SW480 (cell line): ENCODE results near the gene PPM1G.

Source experiments
- DNase-seq: peaks from one replicate; pipeline ENCODE4 v3.0.0-alpha.2; 2016; ENCODE audit warnings: low spot score

The PPM1G gene

GRCh38 chr2:27412419-27413152, 3.2 kb upstream of the PPM1G start:
- DNase-seq = no peak

DNA sequence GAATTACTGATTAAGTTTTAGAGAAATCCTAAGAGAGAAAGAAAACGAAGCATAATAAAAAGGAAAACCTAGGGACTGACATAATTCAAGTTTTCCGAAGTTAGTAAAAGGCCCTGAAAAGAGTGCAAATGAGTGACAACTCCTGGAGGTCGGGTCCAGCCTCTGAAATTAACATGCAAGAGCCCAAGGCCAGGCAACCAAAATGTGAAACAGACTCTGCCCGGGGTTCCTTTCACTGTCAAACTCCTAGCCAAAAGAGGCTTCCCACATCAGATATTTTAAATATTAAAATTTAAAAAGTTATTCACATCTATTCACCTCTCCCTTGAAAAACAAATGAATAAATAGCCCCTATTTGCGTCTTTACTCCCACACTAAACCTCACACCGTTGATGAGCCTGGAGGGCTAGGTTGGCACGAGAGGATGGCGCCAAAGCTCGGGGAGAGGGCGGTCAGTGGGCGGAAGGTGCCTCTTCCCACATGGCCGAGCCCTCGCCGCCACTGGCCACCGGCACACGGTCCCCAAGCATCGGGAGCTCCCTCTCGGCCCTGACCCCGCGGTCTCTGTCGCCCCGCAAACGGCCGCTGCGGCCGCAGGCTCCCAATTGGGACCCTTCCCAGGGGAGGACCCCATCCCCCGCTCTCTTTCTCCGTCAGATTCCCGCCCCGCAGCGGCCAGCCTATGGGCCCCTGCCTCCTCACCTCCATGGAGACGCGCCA, 630 bp downstream of the PPM1G start:
- peak; percentile 53 for DNase-seq

GRCh38 chr2:27407798-27408491, 1.4 kb downstream of the PPM1G start:
- DNase-seq = peak; percentile 80

DNA sequence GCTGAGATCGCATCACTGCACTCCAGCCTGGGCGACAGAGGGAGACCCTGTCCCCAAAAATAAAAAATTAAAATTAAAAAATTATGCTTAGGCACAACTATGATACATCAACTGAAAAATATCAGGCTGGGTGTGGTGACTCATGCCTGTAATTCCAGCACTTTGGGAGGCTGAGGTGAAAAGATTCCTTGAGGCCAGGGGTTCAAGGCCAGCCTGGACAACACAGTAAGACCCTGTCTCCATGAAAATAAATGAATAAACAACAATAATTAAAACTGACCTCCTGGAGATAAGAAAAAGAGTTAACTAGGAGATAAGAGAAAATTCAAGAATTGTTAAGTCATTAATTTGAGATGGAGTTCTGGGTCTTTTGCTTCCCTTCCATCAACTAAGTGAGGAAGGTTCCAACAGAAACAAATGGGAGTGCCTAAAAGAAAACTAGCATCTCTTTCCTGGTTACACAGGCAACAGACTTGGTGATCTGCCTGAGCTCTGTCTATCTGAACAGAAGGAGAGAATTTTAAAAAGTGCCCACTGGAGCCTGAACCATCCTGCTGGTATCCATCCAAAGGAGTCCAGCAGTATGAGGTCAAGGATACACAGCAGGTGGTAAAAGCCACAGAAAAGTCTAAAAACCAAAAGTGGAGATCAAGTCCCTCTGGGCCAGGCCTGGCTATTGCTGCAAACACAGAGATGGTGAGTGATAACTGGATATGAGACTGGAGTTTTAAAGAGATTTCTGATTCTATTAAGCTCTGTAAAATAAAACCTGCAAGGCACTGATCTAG, 8.8 kb downstream of the PPM1G start:
- DNase-seq = no peak

DNA sequence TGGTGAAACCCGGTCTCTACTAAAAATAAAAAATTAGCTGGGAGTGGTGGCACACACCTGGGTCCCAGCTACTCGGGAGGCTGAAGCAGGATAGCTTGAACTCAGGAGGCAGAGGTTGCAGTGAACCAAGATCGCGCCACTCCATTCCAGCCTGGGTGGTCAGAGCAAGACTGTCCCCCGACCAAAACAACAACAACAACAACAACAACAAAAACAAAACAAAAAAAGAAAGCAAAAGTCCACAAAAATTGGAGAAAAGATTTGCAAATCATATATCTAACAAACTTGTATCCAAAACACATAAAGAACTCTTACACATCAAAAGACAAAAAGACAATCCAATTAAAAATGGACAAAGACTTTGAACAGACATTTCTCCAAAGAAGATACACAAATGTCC, 10.4 kb downstream of the PPM1G start:
- no peak for DNase-seq

DNA sequence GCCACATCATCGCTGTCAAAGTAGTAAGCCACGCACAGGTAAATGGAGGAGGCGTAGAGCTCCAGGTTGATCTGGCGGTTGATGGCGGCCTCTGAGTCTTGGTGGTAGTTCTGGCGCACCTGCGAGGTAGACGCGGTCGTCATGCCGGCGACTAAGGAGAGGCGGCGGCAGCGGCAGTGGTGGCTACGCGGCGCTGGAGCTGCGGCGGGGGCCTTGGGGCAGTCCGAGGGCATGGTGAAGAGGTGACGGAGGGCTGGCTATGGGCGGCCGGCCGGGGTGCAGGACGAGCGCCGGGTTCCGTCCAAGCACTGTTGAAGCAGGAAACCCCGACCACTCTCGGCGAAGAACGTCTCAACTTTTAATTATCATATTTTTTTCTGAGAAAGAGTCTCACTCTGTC, 16.2 kb downstream of the PPM1G start:
- no peak for DNase-seq

DNA sequence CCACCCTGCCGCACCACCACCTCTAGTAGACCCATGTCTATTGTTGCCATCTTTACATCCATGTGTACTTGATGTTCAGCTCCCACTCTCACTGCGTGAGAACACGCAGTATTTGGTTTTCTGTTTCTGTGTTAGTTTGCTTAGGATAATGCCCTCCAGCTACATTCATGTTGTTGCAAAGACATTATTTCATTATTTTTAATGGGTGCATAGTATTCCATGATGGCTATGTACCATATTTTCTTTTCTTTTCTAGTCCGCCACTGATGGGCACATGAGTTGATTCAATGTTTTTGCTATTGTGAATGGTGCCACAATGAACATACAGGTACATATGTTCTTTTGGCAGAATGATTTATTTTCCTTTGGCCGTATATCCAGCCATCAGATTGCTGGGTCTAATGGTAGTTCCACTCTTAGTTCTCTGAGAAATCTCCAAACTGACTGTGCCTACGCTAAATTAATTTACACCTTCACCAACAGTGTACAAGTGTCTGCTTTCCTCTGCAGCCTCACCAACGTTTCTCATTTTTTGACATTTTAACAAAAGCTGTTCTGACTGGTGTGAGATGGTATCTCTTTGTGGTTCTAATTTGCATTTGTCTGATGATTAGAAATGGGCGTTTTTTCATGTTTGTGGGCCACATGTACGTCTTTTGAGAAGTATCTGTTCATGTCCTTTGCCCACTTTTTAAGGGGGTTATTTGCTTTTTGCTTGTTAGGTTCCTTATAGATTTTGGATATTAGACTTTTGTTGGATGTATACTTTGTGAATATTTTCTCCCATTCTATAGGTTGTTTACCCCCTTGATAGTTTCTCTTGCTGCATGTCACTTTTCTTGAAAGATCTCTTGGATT, 18.3 kb downstream of the PPM1G start:
- DNase-seq = no peak

GRCh38 chr2:27381577-27382181, 27.7 kb downstream of the PPM1G start:
- DNase-seq = no peak

- DNase-seq = peak; percentile 92
These were observed 28.5 kb downstream of the PPM1G start, which contains the start of gene ZNF513 for GRCh38 chr2:27380626-27381545. Gene ZNF513 (minus strand): TSS chr2:27380734. CDS start chr2:27380526, 208 bp downstream.

DNA sequence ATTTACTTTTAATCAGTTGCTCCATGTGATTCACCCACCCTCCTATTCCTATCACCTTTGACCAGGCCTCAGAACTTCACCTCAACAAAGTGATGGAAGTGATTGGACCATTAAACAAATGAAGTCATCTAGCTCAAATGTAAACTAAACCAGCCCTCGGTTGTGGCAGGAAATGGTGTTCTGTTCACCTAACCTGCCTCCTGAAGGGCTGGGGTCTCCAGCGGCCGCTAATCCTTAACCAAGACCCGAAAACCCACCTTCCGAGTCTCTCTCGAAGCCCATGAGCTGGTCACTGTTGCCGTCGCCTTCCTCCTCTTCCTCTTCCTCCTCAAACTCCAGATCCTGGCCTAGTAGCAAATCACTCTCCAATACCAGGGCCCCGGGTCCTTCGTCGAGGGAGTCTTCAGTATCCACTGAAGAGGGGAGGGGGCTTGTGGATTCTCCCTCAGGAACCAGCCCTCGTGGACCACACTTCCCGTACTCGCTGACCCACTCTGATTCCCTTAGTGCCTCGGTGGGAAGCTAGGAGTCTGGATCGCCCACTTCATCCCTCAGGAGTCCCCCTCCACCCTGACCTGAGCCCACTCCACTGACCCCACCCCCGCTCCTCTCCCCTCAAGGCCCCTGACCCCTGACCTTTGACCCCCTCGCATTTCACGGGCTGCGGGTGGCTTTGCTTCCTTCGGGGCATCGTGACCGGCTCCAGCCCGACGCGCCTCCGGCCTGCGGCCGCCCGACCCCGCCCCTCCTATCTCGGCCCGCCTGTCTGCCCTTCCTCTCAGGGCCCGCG, 29.4 kb downstream of the PPM1G start:
- DNase-seq = peak; percentile 54

GRCh38 chr2:27379383-27379835, 30.0 kb downstream of the PPM1G start:
- DNase-seq = no peak

DNA sequence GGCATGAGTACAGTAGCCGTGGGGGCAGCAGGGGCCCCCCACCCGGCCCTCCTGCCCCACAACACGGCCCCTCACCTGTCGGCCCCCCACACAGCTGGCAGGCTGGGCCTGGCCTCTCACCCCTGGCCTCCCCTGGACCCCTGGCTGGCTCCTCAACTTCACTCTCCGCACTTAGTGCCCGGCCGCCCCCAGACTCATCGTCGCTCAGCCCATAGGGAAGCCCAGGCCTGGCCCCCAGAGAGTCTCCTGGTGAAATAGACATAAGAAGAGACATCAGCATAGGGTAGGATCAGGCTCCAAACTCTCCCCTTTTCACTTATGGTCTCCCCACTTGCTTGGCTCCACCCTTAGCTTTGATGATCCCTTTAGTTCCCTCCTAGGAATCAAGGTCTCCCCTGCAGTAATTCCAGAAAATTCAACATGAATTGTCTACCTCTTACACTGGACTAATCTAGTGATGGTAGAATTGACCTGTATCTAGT, 30.5 kb downstream of the PPM1G start:
- no peak for DNase-seq

DNA sequence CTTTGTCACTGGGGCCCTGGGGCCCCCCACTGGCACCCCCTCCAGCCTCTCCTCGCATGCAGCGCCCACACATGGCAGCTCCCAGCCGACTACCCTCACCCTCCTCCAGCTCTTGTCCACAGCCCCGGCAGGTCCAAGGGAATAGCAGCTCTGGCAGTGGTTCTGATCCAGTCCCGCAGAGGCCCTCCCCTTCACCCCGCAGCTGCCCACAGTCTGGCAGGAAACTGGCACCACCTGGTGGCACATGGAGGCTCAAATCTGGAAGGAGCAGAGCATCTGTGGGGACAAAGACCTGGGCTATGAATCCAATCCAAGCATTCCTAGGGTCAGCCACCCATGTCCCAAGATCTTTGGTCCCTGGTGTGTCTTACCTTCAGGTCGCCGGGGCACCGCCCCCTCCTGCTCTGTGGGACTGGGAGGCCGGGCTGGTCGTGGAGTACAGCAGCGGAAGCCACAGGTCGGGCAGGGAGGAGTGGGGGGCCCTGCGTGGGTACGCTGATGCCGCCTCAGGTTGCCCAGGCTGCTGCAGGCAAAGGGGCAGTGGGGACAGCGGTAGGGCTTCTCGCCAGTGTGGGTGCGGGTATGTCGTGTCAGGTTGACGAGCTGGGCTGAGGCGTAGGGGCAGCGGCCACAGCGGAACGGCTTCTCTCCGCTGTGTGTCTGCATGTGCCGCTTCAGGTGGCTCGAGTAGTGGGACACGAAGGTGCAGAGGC, 31.1 kb downstream of the PPM1G start:
- no peak for DNase-seq

GRCh38 chr2:27377618-27378095, 31.7 kb downstream of the PPM1G start:
- no peak for DNase-seq

- no peak for DNase-seq
These were observed 32.3 kb downstream of the PPM1G start for GRCh38 chr2:27376866-27377617.

- no peak for DNase-seq
These were observed 33.1 kb downstream of the PPM1G start for GRCh38 chr2:27376151-27376865.
